ENCODE results near the gene GRIK5.

The GRIK5 gene

DNA sequence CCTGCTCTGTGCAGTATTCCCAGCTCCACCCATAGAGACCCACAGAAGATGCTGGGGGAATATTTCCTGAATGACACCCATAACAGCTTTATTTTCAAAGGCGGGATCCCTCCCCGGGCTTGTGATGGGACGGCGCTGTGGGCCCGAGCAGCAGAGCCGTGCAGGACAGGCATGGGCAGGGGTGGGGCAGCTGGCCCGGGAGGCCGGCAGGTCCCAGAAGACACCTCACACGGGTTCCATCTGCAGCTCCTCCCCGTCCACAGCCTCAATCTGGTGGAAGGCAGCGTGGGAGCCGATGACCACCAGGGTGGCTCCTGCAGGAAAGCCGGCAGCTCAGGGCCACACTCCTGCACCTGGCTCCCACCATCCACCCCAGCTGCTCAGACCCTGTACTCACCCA lies 113.4 kb downstream of the GRIK5 start:
- no peak overlapping the region for H3K4me3 ChIP-seq (ENCODE audit: low read depth, low read length)
- TF ChIP-seq POLR2A (IDR thresholded peaks at IDR 0.05; ENCODE audit: extremely low read depth, insufficient read length) (no peak), CTCF (IDR thresholded peaks at IDR 0.05; ENCODE audit: low read depth, low read length) (no peak), MYC (IDR thresholded peaks at IDR 0.05; ENCODE audit: low read depth, low read length) (no peak)
- TF ChIP-seq, protein P1, sequence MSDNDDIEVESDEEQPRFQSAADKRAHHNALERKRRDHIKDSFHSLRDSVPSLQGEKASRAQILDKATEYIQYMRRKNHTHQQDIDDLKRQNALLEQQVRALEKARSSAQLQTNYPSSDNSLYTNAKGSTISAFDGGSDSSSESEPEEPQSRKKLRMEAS (IDR thresholded peaks at IDR 0.05; ENCODE audit: low read depth, low read length): no peak
- no peak for DNase-seq (ENCODE audit: low read depth)

DNA sequence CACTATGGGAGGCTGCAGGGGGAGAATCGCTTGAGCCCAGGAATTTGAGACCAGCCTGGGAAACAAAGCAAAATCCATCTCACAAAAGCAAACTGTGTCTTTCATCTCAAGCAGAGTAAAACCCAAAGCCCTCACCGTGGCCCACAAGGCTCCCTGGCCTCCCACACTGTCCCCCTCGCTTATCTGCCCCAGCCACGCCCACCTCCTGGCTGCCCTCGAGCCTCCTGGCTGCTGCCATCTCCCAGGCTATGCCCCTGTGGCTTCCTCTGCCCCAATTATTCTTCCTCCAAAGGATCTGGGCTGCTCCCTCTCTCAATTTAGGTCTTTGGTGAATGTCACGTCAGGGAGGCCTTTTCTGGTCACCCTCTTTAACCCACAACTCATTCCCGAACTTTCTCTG lies 114.5 kb downstream of the GRIK5 start:
- DNase-seq (ENCODE audit: low read depth): no peak
- TF ChIP-seq CTCF (IDR thresholded peaks at IDR 0.05; ENCODE audit: low read depth, low read length) (no peak), MYC (IDR thresholded peaks at IDR 0.05; ENCODE audit: low read depth, low read length) (no peak), POLR2A (IDR thresholded peaks at IDR 0.05; ENCODE audit: extremely low read depth, insufficient read length) (no peak)
- TF ChIP-seq, protein P1 (IDR thresholded peaks at IDR 0.05; ENCODE audit: low read depth, low read length): no peak

DNA sequence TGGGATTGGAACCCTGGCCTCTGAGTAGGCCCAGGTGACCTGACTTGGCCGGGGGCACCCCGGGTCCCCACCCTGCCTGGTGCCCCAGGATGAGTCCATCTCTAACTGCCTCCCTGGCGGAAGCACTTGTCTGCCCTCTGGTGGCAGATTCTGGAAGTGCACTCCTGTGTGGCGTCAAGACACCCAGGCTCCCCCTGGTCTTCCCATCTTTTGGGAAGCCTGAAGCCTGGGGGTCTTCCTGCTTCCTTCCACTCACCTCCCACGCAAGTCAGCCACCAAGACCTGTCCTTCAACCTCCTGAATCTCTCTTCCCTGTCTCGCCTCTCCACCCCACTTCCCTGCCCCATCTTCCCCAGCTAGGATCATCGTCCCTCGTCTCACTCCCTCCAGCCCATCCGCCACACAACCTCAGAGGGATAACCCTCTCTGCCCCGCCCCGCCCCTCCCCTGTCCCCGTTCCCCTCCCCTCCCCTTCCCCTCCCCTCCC lies 118.3 kb downstream of the GRIK5 start:
- TF ChIP-seq, protein P1 (IDR thresholded peaks at IDR 0.05; ENCODE audit: low read depth, low read length): no peak
- TF ChIP-seq CTCF (IDR thresholded peaks at IDR 0.05; ENCODE audit: low read depth, low read length): peak; percentile 89
- peak; percentile 65 for DNase-seq (ENCODE audit: low read depth)
- no peak overlapping the region for H3K4me3 ChIP-seq (ENCODE audit: low read depth, low read length)

More for the DNA sequence above, 114.5 kb downstream of the GRIK5 start:
- no peak overlapping the region for H3K4me3 ChIP-seq (ENCODE audit: low read depth, low read length)

Measured in NB4 (cell line).